NCI-H748 treated with DMSO at 0.1 percent for 48 hours (cell line): ENCODE data around the gene FAM181A.

Source experiments
- DNase-seq: peaks from one replicate; lab custom pipeline; 2025; lab: John Stamatoyannopoulos, UW

FAM181A gene

GRCh38 chr14:93926873-93927799, at the start of gene FAM181A:
Gene FAM181A, plus strand, starts transcription at chr14:93927344. Its CDS starts 942 bp downstream, at chr14:93928286.
- peak; percentile 33 for DNase-seq

GRCh38 chr14:93878212-93878611, 48.9 kb upstream of the FAM181A start:
- DNase-seq, result no peak

DNA sequence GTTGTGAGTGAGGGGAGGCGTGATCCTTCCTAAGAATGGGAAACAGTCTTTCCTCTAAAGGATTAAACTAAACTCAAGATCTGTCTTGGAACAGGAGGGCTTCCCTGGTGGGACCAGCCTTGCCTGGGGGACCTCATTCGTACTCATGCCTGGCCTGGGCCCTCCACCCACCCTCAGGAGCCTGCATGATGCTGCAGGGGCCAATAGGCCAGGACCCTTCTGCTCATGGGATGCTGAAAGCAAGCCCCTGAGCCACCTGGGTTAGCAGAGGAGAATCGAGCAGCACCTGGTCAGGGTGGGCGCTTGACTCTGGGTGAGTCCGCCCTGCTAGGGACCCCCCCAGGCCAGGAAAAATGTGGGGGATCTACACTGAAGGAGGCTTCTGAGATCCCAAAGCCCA, 48.3 kb upstream of the FAM181A start:
- no peak for DNase-seq

DNA sequence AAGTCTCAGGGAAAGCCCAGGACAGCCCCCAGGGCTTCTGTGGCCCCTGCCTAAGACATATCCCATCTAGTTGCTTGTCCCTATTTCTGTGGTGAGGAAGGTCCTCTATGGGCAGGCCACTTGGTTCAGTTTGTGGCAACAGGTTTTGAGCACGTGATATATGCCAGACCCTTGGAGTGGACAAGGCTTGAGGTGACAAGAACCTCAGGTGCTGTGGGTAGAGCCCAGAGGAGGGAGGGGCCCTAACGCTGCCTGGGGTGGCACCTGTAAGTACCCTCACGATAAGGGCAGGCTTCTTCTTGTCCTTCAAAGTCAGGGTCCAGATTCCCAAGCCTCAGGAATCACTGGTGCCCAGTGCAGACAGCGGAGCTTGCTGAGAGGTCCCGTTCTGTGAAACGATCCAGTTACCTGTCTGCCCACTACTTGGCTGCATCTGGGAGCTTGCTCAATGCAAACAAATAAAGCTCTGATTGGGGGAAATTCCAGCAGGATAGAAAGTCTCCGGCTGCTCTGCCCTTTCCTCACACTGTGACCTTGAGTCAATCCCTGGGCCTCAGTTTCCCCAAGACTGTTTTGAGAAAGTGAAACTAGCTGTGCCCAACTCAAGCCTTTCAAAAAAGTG, 47.7 kb upstream of the FAM181A start:
- no peak for DNase-seq

DNA sequence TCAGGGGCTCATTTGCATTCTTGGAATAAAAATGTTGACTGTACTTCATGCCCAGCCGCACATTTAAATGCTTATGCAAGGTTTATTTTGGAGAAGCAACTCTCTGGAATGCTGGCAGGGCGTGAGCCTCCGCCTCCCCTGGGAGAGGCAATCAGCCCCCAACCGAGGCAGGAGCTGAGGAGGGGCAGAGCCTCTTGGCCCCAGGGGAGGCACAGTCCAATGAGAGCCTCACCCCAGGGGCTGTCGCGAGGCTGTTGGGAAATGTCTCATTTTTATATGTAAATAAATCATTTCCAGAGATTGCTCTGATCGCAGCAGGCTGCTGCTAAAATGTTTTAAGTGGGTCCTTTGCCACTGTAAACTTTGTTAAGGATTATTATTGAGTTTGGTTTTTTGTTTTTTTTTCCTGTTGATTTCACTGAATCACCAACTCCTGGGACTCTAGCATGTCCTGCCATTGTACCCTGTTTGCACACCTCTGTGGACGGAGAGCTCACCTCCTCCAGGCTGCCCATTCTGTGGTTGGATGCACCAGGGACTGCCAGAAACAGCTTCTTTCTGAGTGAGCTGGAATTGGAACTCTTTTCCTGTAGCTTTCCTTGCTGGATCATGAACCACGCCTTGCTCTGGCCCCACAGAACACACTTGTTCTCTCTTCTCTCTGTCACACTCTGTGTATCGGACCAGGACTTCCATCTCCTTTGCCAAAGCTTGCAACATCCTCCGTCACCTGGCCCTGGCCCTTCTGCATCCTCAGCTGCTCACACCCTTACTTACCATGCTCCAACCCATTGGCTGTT, 46.9 kb upstream of the FAM181A start:
- DNase-seq, result no peak

DNA sequence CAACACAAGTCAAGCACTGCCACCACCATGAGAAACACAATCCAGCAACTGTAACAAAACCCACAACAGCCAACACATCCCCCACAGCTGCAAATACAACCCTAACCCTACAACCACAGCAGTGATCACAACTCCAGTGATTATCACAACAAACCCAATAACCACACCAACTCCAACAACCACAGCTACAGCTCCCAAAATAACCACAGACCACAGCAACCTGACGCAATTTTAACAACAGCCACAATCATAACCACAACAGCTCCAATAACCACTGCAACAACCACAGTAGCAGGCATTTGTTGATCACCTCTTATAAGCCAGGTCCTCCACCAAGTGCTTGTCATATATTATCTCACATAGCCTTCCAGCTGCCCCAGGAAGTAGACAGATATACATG, 42.2 kb upstream of the FAM181A start:
- DNase-seq, result no peak

- no peak for DNase-seq
These were observed 38.1 kb upstream of the FAM181A start for GRCh38 chr14:93888995-93889394.

GRCh38 chr14:93889739-93890483, 37.2 kb upstream of the FAM181A start:
- DNase-seq, result no peak

DNA sequence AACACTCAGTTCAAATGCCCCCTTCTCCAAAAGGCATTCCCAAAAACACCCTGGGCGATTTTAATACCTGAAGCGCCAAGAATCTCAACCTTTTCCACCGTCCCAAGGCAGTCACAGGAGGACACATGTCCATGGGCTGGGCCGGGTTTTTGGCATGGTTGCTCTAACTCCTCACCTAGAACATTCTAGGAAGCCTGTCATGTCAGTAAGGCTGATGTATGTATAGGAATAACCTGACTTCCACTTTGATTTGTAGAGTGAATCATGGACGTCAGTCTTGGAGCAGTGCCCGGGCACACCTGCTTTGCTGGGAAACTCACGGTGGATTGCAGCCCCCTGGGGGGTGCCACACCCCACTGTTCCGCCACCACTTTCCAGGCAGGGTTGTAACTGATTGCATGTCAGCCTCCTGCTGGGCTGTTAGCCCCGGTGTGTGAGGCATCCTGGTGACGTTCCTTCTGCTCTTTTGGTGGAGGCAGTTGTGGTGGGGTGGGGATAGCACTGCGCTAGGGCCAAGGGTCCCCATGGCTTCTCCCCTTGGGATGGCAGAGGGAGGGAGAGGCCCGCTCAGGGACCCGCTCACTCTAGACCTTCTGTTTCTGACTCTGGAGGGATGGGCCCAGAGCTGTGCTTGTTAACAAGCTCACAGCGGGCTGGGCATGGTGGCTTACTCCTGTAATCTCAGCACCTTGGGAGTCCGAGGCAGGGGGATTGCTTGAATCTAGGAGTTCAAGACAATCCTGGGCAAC, 35.2 kb upstream of the FAM181A start:
- no peak for DNase-seq

GRCh38 chr14:93892505-93892839, 34.7 kb upstream of the FAM181A start:
- DNase-seq, result no peak

DNA sequence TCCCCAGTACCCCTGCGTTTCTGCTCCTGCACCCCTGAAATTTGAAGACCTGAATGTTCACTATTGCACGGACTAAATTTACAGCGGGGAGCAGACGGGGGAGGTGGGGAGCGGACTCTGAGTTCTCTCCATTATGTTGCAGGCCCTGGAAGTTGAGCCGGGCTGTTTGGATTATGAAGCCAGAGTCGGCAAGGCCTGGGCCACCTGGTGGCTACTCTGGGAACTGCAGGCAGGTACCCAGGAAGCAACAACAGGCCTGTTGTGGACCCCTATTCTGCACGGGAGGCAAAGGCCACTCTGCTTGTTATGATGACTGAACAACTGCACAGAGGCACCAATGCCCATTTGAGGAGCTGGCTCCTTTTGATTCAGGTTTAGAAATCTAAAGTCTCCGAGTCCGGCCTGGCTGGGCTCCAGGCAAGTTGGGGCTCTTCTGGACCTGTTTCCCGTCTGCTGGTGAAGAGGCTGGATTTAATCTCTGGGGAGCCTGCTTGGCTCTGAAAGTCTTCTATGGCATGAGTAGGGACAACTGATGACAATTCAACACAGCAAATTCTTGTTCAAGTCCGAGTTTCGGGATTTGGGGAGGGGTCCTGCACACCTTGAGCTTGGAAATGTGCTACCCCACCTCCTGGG, 34.1 kb upstream of the FAM181A start:
- peak; percentile 26 for DNase-seq

DNA sequence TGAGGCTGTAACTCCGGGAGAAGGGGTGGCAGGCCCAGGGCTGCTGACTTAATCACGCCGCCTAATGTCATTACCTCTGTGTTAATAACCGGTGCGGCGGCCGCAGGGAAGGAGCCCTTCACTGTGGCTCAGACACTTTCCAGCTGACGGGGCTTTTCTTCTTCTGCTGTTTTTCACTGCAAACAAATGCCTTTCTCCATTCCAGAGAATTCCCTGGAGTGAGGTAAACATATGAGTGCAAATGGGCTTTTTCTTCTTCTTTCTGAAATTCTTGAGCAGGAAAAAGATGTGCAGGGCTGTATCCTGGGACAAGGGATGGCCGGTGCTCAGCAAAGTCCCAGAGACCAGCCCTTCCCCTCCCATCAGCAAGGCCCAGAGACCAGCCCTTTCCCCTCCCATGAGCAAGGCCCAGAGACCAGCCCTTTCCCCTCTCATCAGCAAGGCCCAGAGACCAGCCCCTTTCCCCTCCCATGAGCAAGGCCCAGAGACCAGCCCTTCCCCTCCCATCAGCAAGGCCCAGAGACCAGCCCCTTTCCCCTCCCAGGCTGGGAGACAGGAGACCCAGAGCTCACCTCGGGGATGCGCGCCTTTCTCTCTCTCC, 33.4 kb upstream of the FAM181A start:
- DNase-seq, result no peak

DNA sequence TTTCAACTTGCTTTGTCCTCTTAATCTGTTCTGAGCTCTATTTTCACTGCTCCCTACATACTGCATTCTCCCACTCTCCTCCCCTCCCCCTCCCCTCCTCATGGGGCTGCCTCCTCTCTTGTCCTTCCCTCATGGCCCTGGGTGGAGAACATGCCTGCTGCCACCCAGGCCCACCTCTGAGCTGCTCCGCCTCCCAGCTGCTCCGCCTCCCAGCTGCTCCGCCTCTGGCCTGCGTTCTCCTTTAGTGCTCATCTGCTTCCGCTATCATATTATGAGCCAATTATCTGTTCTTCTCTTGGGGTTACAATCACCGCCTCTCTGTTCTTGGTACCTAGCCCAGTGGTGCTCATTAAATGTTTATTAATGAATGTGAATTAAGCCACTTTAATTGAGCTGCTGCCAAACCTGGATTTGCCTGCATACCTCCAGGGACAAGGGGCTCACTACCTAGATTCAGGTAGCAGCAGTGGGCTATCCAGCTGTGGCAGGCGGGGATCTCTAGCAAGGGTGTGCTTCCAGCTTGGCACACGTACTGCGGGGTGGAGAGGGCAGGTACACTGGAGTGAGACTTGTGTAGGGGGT, 32.0 kb upstream of the FAM181A start:
- DNase-seq, result no peak

GRCh38 chr14:93897476-93897845, 29.7 kb upstream of the FAM181A start:
- DNase-seq, result no peak

- DNase-seq, result no peak
These were observed 29.0 kb upstream of the FAM181A start for GRCh38 chr14:93898081-93898611.

DNA sequence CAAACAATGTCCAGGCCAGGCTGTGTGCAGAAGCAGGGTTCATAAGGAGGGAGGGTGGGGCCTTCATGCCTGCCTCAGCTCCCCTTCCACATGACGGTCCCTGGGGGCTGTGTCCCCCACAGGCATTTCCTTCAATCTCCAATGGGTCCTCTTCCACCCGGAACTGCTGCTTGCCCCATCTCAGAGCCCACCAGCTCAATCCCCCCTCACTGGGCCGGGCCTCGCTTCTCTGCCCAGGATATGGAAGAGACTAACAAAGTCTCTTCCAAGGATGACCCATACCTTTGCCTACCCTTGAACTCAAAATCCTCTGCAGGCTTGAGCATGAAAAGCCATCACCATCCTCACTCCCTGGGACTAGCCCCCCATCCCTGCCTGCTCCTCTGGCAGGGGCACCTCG, 28.4 kb upstream of the FAM181A start:
- no peak for DNase-seq

DNA sequence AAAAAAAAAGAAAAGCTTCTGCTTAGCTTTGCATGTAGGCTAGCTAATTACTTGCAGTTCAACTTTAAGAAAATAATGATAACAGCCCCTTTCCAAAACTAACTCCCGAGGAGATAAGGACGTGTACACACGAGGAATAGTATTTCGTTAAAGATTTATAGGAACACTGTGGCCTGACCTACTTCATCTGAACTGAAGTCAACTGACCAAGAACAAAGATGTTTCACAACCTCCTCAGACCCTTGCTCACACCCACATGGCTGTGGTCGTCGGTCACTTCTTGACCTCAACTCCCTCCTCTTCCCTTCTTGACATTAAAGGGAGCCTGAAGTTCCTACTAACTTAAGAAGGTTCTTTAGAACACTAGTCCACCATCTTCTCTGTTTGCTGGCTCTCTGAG, 25.3 kb upstream of the FAM181A start:
- DNase-seq, result no peak

GRCh38 chr14:93902619-93903307, 24.4 kb upstream of the FAM181A start:
- no peak for DNase-seq
